SIG-M5 treated with dmso at 0.1 percent for 504 hours (cell line): ENCODE results near the gene CD300LD.

Experiments
- DNase-seq: peaks from one replicate; lab custom pipeline; 2025; ENCODE audit not compliant: unreplicated experiment; lab: John Stamatoyannopoulos, UW

The CD300LD gene

DNA sequence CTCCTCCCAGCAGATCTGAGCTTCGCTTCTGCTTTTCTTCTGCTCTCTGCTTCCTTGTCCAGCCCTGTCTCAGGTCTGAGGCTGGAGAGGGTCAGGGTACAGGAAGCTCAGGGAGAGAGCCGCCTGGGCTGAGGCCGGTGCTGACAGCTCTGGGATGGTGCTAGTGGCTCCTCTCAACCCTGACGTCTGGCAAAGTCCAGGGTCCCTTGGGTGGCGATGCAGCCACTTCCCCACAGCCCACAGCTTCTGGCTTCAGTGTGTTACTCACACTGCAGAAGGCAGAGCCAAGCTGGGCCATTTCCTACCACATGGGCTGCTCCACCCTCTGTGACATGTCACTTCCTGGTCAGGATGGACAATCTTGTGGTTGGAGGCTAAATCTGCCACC is 46.2 kb downstream of the CD300LD start, which contains the start of gene CD300C:
CD300C (minus strand) TSS at position 273 of the 388 bp plus-strand sequence. CDS start 333 bp downstream, outside the sequence.
- DNase-seq: peak; percentile 41

DNA sequence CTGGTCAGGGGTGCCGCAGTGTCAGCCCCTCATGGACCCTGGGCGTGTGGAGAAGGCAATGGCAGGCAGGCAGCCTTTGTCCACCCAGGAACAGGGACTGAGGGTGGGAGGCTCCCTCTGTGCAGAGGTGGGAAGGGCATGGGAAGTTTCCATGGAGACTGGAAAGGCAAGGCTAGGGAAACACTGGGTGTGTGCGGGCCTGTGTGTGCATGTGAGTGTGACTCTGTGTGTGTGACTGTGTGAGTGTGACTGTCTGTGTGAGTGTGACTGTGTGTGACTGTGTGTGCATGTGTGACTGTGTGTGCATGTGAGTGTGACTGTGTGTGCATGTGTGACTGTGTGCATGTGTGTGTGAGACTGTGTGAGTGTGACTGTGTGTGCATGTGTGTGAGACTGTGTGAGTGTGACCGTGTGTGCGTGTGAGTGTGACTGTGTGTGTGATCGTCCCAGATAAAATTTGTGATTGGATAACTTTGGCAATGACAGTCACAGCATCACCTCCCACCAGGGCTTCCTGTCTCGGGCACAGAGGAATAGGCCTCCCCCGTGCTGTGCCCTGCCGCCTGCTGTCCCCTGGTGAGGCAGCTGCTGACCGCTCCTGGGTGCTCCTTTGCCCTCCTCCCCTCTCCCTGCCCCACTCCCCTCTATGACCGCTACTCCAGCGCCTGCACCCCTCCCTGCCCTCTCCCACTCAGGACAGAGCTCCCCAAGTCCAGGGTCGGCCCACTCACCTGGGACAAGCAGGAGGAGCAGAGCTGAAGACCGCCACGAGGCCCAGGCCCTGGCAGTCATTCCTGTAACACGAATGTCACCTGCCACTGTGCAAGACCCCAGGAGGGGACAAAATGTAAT is 46.9 kb downstream of the CD300LD start:
- no peak for DNase-seq

DNA sequence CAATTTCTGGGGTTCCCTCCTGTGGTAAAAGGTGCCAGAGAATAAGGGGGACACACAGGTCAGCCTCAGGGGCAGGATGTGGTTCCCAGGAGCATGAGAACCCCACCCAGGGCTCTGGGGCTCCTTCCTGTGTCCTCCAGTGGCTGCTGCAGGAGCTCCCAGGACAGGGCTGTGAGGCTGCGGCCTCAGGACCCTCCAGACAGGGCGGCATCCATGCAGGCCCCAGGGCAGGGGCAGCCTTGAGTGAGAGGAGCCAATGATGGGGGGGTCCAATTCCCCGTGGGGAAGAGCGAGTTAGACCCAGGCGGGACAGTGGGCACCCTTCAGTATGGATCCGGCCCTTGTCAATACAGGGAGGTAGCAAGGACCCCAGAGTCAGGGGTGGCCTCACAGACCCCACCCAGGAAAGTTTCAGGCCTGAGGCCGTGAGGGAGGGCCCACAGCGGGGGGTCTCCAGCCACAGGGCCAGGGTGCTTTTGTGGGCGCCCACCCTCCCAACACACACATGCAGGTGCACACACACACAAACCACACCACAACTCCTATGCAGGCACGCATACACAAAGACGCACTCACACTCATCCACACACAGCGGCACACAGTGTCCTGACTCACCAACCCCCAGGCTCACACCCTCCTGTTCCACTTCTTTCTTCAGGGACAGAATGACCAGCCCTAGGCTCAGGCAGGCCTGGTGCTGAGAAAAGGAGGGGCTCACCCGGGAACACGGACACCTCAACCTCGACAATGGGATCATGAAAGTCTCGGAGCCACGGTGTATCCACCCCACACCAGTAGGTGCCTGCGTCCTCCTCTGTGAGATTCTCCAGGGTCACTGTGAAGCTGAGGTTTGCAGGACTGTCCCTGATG is 48.0 kb downstream of the CD300LD start:
- DNase-seq: no peak

DNA sequence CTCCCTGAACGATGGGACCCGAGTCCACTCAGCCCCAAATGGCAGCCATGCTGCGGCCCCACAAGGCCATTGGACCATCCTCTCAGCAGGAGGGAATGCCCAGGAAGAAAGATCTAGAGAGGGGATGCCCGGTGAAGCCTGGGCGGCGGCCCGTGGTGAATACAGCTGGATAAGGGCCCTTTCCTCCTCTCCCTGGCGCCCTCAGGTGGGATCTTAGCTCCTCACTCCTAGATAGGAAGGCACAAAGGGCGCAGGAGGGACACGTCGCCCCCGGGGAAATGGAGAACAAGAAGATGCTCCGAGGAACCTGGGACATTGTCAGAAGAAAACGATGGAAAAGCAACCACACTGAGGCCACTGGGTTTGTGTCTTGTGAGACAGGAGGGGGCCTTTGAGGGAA is 48.7 kb downstream of the CD300LD start:
- no peak for DNase-seq

DNA sequence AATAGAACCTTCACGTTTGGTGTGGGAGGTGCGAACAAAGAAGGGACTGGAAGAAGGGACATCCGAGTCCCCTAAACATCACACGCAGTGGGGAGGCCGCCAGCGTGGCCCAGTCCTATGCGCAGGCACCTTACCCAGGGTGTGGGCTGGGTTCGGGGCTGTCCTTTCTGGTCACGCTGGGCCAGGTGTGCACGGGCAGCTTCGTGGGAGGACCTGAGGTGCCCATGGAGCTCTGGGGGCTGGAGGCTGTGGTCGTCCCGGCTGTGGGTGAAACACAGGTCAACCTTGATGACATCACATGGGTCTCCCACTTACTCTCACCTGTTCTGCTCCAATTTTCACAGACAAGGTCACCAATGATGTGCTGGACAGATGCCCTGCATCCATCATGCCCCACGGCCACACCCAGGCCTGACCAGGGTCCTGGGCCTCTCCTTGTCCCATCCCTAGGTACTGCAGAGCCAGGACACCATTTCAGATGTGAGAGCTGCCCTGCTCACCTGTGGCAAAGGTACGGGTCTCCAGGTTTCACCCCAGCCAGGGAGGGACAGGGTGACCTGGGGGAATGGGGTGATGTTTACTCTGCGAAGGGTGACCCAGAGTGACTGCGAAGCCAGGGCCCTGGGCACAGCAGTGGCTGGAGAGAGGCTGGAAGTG is 49.2 kb downstream of the CD300LD start:
- DNase-seq: no peak

DNA sequence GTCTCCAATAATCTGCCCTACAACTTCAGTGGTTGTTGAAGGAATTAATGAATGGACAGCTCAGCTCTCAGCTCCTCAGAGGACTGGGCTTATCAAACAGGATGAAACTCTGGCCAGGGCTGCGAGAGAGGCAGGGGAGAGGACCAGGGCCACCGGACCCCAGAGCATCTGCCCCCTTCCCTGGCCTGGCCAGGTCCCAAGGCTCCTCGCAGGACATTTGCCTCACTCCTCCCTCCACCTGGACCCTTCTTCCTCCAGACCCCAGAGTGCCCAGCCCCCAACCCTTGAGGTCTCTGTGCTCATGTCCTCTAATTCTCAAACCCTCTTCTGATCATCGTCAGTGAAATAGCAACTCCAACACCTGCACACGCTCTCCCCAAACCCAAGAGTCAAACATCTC is 49.9 kb downstream of the CD300LD start:
- DNase-seq: no peak

DNA sequence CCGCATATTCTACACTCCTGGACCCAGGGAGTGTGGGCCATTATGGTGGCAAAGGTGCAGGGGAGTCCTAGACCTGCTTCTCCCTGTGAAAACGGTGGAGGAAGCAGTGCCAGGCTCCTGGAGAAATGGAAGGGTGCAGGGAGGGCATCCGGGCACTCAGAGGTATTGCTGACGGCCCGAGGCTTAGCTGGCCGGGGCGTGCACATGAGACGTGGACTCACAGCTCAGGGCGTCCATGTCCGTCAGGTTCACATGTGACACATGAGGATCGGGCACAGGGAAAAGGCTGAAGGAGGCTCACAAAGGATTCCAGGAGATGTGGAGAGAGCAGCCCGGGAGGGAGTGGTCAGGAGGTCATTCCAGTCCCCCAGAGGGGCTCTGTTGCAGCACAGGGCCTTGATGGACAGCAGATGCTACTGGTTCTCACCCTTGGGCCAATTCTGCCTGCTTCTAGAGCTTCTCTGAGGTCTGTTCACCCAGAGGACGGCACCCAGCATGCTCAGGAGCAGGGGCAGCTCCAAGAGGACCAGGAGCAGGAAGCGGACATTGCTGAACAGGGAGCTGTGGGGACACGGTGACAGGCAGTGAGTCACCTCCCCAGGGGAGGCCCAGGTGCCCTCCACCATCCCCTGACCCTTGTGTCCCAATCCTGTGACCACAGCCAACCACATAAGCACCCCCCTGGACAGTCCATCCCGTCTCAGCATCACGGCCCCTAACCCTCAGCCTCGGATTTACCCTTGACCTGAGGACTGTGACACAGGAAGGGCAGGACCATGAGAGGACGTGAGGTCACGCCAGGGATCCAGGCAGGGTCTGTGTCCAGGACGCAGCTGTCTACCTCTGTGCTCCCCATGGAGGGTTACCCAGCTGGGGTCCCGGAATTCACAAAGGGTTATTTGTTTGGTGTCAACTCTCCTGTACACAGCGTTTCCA is 50.6 kb downstream of the CD300LD start:
- no peak for DNase-seq

DNA sequence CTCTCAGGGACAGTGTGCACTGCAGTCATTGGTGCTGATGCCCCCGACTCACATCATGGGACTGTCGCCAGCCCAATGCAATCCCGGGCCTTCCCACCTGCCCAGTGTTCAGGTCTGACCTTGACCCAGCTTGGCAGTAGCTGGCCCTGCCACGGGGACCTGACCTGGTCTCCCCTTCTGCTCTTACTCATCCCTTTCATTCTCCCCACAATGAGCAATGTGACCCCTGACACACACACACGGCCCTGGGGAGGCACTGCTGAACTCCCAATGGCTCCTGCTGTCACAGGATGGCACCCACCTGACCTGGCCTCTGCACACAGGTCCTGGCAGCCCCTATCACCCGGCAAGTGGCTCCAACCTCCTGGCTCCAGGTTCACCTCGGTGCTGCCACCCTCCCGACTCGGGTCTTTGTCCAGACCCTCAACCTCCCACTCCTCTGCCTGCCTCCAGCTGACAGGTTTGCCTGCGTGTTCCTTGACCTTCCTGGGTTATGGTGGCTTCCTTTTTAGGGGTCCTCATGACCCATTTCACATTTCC is 52.7 kb downstream of the CD300LD start:
- no peak for DNase-seq

DNA sequence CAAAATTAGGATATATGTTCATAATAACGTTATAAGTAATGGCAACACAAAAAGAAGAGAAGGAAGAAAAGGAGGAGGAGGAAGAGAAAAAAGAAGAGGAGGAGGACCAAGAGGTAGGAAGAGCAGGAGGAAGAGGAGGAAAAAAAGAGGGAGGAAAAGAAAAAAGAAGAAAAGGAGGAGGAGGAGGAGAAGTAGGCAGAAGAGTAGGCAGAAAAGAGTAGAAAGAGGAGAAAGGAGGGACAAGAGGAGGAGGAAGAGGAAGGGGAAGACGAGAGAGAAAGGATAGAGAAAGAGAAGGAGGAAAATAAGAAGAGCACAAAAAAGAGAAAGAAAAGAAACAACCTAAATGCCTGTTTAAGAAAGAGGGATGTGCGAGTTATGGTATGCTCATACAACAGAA is 55.2 kb downstream of the CD300LD start:
- no peak for DNase-seq

DNA sequence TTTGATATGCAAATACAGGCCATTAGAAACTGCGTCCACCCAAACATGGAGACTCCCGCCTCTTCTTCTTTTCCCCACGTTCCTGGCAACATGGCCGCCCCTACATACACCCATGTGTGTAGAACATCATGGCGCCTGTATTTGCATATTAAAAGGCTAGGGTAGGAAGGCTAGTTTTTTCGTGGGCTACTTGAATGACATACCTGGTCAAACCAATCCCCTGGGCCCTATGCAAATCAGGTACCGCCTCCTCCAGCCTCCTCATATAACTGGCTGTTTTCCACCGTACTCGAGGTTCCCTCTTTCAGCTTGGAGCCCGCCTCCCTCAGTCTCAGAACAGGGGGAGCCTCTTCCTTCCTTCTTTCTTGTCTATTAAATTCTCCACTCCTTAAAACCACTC is 60.0 kb downstream of the CD300LD start:
- DNase-seq: peak; percentile 99

DNA sequence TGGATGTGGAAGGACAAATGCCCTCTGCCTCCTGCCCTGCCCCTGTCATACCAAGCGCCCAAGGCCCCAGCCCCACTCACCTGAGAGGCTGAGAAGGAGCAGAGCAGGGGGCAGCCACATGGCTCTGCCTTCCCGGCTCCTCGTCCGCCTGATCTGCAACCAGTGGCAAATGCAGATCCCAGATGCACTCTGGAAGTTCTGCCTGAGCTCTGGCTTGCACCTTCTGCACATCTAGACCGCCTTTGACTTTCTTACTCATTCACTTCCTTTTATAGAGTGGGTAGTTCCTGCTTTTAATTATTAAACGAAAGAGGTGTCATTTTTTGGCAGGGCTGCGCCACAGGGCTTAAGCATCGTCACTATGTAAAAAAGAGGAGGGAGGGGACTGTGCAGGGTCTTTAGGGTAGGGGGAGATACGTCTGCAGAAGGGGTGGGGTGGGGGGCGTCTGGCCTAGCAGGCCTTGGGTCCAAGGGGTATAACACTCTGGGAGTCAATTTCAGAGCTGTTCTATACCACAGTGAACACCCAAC is 60.8 kb downstream of the CD300LD start, which contains the start of gene CD300LB:
CD300LB (minus strand) TSS at position 245 of the 531 bp plus-strand sequence; CDS start at position 120, 125 bp downstream.
- DNase-seq: peak; percentile 55

DNA sequence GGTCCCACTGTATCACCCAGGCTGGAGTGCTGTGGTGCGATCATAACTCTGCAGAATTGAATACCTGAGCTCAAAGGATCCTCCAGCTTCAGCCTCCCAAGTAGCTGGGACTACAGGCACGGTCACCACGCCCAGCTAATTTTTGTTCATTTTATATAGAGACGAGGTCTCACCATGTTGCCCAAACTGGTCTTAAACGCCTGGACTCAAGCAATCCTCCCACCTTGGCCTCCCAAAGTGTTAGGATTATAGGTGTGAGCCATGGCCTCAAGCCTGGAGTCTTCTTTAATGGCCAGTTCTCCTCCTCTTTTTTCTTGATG is 61.3 kb downstream of the CD300LD start:
- DNase-seq: no peak
